AG08396 (cell line): ENCODE measurements around the gene RAVER1.

ENCODE experiments used
- DNase-seq: peaks from one replicate; pipeline ENCODE4 v3.0.0; 2012; ENCODE audit warnings: low spot score, mixed read lengths

The RAVER1 gene

DNA sequence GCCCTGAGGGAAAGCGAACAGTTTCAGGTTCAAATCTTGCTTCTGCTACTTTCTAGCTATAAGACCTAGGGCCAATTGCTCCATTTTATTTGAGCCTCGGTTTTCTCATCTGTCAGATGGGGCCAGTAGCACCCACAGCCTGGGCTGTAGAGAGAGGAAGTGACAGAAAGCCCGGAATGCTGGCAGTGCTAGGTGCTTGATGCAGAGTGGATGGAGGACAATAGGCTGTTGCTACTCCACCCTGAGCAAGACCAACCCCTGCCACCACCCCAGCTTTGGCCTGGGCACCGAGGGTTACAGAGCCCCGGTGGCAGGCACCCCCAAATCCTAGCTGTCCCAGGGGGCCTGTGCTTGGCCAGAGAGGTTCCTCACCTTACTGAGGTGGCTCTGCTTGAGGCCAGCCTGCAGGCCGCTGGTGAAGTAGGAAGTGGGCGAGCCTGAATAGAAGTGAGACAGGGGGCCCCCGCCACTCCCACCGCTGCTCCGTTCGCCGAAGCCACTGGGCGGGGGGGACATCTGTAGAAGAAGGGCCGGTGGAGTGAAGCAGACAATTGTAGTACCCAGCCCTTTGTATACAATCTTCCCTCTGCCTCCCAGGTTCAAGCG lies 15.4 kb downstream of the RAVER1 start:
- no peak for DNase-seq

DNA sequence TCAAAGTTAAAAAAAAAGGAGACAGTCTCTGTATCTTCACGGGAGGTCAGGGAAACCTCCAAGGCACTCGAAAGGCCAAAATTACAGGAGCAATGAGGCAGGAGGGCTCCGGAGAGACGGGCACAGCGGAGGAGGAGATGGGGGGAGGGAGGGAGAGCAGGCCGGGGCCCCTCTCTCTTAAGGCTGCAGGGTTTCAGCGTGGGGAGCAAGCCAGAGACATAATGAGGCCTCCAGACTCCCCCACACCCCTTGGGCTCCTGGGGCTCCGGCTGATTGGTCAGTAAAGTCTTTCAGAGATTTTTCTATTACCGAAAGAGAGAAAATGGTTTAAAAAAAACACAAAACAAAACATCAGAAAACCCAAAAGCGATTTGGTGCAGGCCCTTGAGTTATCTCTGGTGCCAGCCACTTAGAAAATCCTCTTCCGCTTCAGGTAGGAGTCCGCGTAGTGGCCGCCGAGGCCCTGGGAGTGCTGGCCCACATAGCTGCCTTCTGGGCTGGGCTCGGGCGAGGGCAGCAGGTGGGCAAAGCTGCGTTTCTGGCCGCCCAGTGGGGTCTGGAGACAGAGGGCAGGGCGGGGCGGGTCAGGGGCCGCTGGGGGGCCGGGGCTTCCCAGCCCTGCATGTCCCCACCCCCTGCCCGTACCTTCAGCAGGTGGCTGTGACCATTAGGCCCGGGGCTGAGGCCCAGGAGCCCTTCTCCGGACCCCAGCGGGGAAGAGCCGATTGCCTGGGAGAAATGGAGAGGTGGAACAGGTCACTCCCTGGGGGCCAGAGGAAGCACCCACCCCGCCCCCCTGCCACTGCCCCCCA lies 16.1 kb downstream of the RAVER1 start:
- DNase-seq = no peak

DNA sequence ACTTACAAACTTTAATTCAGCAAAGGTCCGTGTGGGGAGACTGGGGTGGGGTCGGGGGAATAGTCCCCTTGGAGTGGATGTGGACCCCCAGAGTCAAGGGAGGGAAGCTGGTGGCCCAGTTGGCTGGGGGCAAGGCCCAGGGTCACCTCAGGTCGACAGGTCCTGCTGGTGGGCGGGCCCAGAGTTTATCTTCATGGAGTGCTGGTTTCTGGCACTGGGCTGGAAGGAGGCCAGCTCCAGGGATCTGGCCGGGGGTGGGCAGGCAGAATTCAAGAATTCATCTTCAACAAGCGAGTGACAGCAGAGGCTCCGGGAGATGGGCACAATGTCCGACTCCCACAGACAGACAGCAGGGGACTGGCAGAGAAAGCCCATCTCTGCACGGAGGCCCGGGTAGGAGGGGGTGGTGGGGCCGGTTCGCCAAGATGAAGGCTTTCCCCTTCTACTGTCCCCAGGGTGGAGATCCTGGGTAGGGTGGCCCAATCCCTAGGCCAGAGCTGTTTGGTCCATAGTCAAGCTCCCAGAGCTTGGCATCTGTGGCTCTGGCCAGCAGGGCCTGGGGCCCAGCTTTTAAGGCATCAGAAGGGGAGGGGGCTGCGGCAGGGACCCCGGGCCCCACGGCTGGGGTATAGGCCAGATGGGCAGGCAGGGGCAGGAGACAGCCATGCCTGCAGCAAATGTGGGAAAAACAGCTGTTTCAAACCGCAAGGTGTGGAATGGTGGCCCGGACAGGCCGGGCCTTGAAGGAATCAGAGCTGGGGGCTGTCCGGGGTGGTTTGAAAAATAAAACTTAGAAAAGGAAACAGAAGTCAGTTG lies 16.9 kb downstream of the RAVER1 start:
- DNase-seq = no peak

DNA sequence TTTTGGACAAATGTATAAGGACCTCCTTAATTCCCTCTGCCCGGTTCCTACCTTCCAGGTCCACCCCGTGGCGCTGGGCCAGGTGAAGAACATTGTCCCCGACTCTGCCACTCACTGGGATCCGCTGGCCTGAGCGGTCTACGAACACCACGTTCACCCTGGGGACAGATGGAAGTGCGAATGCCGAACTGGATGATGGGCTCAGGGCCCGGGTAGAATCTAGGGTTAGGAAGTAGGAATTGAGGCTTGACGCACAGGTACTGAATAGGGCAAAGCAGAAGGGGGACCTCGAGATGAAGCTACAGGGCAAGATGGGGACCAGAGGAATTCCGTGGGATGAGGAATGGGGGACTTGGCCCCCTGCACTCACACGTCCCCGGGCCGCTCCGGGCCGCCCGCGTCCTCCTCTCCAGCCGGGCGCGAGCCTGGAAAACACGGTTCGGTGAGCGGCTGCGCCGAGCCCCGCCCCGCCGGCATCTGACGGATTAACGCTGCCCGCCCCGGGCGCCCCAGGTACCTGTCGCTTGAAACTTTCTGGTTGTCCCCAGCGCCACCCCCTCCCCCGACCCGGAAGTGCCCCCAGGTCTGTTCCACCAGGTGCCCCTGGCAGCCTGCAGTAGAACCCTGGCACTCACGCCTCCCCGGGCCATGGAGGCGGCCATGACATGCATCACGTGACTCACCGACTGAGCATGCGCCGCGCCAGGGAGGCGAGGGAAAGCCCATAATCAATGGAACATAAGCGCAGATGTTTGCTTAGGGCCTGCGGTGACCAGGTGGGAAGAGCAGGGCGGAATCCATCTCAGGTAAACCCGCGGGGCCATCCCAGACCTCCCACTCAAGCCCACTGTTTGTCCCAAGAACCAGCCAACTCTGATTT lies 17.8 kb downstream of the RAVER1 start, which contains the start of gene FDX2:
Gene FDX2, minus strand, starts transcription at position 681 of the 880 bp plus-strand sequence. Its CDS starts 19 bp downstream, at position 662.
- DNase-seq = peak; percentile 96

DNA sequence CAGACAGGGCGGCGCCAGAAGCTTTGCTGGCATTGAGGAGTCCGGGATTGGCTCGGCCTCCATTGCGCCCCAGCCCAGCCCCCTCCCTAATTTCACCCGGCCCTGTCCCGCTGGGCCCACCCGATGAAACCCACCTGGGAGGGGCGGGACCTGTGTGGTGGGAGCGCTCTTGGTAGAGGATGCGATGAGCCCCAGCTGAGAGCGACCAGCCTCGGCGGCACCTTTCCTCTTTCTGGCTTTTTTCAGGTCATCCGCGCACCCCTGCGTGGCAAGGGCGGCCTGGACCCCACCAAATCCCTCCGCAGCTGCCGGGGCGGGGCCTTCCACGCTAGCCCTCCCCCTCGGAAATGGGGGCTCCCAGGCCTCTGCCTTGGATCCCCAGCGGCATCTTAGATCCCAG lies 23.9 kb downstream of the RAVER1 start, which contains the start of gene ZGLP1:
Gene ZGLP1, minus strand, starts transcription at position 393 of the 400 bp plus-strand sequence.
- DNase-seq = no peak

GRCh38 chr19:10306327-10306726 lies 27.0 kb downstream of the RAVER1 start:
- no peak for DNase-seq

DNA sequence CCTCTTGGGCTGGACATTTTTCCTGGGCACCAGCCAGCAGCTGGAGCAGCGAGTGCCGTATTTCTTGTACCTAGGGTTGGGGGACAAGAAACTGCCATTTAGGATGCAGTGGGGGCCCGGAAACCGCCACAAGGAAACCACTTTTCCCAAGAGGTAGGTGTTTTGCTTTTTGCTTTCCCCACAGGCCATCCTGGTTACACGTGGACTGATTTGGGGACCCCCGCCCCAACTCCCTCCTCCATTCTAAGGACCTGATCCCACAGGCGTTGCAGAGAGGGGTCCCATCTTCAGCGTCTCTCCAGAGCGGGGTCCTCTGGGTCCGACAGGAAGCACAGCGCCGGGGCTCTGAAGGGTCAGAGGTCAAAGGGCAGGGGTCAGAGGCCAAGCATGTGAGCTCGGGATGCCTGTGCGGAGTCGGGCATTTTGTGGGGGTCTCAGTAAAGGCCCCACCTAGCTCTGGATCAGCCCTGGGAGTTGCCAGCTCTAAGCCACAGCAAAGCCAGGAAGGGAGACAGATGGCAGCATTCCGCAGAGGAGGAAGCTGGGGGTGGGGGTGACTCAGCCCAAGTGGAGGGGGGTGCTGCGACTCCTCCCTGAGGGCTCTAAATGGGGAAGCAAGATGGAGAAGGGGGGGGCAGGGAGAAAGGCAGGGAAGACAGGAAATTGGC lies 28.1 kb downstream of the RAVER1 start:
- DNase-seq = no peak

GRCh38 chr19:10299545-10300458 lies 33.5 kb downstream of the RAVER1 start:
- DNase-seq = no peak

- DNase-seq = no peak
These were observed 37.3 kb downstream of the RAVER1 start for GRCh38 chr19:10295847-10296591.

DNA sequence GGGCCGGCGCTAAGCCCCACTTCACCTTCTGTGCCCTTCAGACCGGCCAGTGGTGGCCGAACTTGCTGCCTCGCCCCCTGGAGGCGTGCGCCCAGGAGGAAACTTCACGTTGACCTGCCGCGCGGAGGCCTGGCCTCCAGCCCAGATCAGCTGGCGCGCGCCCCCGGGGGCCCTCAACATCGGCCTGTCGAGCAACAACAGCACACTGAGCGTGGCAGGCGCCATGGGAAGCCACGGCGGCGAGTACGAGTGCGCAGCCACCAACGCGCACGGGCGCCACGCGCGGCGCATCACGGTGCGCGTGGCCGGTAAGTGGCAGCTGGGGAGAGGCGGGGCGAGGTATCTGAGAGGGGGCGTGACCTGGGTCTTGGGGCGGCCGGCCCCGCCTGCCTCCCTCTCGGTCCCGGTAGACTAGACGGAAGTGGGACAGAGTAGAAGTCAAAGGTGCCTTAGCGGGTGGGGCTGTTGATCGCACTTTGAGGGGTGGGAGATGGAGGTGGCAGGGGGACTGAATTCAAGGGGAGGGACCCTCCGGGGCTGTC lies 38.0 kb downstream of the RAVER1 start:
- DNase-seq = no peak

DNA sequence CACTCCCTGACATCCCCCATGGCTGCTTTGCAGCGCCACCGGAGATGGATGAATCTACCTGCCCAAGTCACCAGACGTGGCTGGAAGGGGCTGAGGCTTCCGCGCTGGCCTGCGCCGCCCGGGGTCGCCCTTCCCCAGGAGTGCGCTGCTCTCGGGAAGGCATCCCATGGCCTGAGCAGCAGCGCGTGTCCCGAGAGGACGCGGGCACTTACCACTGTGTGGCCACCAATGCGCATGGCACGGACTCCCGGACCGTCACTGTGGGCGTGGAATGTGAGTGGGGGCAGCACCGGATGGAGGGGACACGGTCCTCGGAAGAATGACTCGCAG lies 39.0 kb downstream of the RAVER1 start:
- DNase-seq = no peak

GRCh38 chr19:10293637-10294367 lies 39.5 kb downstream of the RAVER1 start:
- no peak for DNase-seq

DNA sequence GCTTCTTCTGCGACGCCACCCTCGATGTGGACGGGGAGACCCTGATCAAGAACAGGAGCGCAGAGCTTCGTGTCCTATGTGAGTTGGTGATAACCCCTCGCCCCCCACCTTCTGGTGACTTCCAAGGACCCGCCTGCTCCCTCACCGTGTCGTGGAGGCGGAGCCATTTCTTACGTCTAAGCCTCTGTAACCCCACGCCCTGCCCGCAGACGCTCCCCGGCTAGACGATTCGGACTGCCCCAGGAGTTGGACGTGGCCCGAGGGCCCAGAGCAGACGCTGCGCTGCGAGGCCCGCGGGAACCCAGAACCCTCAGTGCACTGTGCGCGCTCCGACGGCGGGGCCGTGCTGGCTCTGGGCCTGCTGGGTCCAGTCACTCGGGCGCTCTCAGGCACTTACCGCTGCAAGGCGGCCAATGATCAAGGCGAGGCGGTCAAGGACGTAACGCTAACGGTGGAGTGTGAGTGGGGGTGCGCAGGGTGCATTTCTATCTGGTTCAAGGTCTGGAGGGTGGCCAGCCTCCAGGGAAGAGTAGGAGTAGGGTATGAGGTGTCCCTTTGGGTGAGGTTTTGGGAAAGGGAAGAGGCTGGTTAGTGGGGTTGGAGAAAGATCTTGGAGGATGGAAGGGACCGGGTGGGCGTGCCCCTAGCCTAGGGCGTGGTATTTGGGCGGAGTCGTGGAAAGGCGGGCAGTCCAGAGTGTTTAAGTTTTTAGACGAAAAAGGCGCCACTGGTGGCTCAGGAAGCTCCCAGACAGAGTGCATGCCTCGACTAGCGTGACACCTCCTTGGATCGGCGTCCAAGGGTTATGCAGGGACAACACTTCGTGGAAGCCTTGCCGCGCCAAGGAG lies 40.3 kb downstream of the RAVER1 start:
- DNase-seq = no peak

- DNase-seq = peak; percentile 89
These were observed 41.0 kb downstream of the RAVER1 start for GRCh38 chr19:10292206-10292788.

GRCh38 chr19:10291554-10292205 lies 41.6 kb downstream of the RAVER1 start:
- DNase-seq = no peak

DNA sequence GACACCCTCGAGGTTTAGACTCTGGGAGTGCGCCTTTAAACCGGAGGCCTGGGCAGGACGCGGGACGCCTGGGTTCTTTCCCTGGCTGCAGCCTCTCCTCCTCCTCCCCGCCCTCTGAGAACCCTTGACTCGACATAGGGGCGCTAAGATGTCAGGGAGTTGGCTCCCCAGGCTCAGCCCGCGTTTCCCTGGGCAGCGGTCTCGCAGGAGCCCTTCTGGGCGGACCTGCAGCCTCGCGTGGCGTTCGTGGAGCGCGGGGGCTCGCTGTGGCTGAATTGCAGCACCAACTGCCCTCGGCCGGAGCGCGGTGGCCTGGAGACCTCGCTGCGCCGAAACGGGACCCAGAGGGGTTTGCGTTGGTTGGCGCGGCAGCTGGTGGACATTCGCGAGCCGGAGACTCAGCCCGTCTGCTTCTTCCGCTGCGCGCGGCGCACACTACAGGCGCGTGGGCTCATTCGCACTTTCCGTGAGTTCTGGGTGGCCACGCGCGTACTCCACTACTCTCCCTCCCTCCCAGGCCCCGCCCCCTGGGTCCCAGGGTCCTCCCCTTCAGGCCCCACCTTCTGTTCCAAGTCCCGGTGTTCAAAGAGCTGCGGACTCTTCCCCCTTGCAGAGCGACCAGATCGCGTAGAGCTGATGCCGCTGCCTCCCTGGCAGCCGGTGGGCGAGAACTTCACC lies 42.3 kb downstream of the RAVER1 start:
- DNase-seq = peak; percentile 85
